ENCODE measurements around the gene SIRPD.

DNA sequence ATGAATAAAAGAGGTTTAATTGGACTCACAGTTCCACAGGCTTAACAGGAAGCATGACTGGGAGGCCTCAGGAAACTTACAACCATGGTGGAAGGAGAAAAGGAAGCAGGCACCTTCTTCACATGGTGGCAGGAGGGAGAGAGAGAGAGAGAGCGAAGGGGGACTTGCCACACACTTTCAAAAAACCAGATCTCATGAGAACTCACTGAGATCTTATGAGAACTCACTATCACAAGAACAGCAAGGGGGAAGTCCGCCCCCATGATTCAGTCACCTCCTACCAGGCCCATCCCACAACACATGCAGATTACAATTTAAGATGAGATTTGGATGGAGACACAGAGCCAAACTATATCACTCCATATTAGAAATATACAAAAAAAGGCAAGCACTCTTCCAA is 6.1 kb upstream of the SIRPD start:
- TF ChIP-seq WT1 (tag by site-specific recombination; IDR thresholded peaks at IDR 0.05): no peak
- TF ChIP-seq, protein P1, sequence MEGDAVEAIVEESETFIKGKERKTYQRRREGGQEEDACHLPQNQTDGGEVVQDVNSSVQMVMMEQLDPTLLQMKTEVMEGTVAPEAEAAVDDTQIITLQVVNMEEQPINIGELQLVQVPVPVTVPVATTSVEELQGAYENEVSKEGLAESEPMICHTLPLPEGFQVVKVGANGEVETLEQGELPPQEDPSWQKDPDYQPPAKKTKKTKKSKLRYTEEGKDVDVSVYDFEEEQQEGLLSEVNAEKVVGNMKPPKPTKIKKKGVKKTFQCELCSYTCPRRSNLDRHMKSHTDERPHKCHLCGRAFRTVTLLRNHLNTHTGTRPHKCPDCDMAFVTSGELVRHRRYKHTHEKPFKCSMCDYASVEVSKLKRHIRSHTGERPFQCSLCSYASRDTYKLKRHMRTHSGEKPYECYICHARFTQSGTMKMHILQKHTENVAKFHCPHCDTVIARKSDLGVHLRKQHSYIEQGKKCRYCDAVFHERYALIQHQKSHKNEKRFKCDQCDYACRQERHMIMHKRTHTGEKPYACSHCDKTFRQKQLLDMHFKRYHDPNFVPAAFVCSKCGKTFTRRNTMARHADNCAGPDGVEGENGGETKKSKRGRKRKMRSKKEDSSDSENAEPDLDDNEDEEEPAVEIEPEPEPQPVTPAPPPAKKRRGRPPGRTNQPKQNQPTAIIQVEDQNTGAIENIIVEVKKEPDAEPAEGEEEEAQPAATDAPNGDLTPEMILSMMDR (tag by site-specific recombination; IDR thresholded peaks at IDR 0.05): no peak
- no peak for TF ChIP-seq ZNF660 (tag by site-specific recombination; IDR thresholded peaks at IDR 0.05)
